D341Med (cell line): Measurements from ENCODE around the gene SVOP.
A peak's percentile ranks its signal among the peaks of the same experiment; 100 is the strongest.
"Not testable (repeated sequence)": the region's sequence is repeated elsewhere in the genome, so short reads cannot be mapped to it uniquely, and the experiment has no call there.

ENCODE experiments used
- DNase-seq: peaks from one replicate; pipeline ENCODE4 v3.0.0; 2012; ENCODE audit warnings: low spot score

Gene SVOP

GRCh38 chr12:108886873-108887629 is 133.8 kb downstream of the SVOP start:
- DNase-seq, result no peak

- DNase-seq, result peak; percentile 71
Observed at GRCh38 chr12:108884116-108885012, 136.5 kb downstream of the SVOP start.

- DNase-seq, result no peak
Observed at GRCh38 chr12:108881953-108882352, 138.9 kb downstream of the SVOP start.

GRCh38 chr12:108879615-108880254 is 141.1 kb downstream of the SVOP start, which contains the start of gene DAO:
Gene DAO (plus strand): TSS chr12:108880092. CDS start chr12:108885007, 4,915 bp downstream.
- DNase-seq, result no peak

- no peak for DNase-seq
Observed at GRCh38 chr12:108876550-108876949, 144.3 kb downstream of the SVOP start.

GRCh38 chr12:108875682-108876361 is 145.0 kb downstream of the SVOP start:
- DNase-seq, result no peak

- DNase-seq, result no peak
Observed at GRCh38 chr12:108875280-108875679, 145.6 kb downstream of the SVOP start.

- DNase-seq, result no peak
Observed at GRCh38 chr12:108868781-108869180, 152.1 kb downstream of the SVOP start.

- not testable (repeated sequence) for DNase-seq
Observed at GRCh38 chr12:108866083-108866482, 154.8 kb downstream of the SVOP start.

- DNase-seq, result no peak
Observed at GRCh38 chr12:108865169-108865568, 155.7 kb downstream of the SVOP start.

GRCh38 chr12:108862588-108862959 is 158.3 kb downstream of the SVOP start:
- no peak for DNase-seq

GRCh38 chr12:108861878-108862587 is 158.8 kb downstream of the SVOP start:
- DNase-seq, result no peak

GRCh38 chr12:108860443-108860842 is 160.4 kb downstream of the SVOP start:
- DNase-seq, result no peak

GRCh38 chr12:108859923-108860291 is 161.0 kb downstream of the SVOP start:
- DNase-seq, result no peak

GRCh38 chr12:108859141-108859922 is 161.5 kb downstream of the SVOP start:
- DNase-seq, result not testable (repeated sequence)

- no peak for DNase-seq
Observed at GRCh38 chr12:108858311-108859074, 162.4 kb downstream of the SVOP start.
